ENCODE results near the gene CIB1.

DNA sequence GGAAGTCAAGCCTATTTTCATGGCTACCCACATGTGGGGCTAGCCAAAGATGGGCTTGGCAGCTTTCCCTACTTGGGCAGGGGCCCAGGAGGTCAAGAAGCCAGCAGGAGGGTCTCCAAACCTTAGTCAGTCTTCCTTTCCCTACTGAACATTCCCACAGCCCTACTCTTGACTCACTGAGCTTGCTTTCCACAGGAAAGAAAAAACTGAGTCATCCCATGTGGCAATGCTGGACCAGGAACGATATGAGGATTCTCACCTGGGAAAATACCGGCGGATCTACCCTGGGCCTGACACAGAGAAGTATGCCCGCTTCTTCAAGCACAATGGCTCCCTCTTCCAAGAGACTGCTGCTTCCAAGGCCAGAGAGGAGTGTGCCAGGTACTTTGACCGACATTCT, 28.1 kb upstream of the CIB1 start:
- TF ChIP-seq, protein P1, sequence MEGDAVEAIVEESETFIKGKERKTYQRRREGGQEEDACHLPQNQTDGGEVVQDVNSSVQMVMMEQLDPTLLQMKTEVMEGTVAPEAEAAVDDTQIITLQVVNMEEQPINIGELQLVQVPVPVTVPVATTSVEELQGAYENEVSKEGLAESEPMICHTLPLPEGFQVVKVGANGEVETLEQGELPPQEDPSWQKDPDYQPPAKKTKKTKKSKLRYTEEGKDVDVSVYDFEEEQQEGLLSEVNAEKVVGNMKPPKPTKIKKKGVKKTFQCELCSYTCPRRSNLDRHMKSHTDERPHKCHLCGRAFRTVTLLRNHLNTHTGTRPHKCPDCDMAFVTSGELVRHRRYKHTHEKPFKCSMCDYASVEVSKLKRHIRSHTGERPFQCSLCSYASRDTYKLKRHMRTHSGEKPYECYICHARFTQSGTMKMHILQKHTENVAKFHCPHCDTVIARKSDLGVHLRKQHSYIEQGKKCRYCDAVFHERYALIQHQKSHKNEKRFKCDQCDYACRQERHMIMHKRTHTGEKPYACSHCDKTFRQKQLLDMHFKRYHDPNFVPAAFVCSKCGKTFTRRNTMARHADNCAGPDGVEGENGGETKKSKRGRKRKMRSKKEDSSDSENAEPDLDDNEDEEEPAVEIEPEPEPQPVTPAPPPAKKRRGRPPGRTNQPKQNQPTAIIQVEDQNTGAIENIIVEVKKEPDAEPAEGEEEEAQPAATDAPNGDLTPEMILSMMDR (IDR thresholded peaks at IDR 0.05), result no peak
- no peak for TF ChIP-seq POLR2A (IDR thresholded peaks at IDR 0.05)
- no peak for TF ChIP-seq POLR2AphosphoS5 (IDR thresholded peaks at IDR 0.05)

Measured in gastroesophageal sphincter (tissue), 3 donors.